Adrenal gland (tissue), 12 donors: ENCODE results near the gene NAA16. TPM values are rescaled to one million over a fixed set of nuclear protein-coding genes. Genes with fewer than 3 reads are reported as not detected.

Experiments
- DNase-seq, 7 donors: peaks; one replicate each; pipeline ENCODE4 v3.0.0-alpha.2; 2019 to 2020
- H3K27ac ChIP-seq, 5 donors: fragments of 200-600 bp; sonication (generic) in 4 of 5; 1 replicate in 3 of 5; 2 replicates in 2 of 5; pipeline versions ENCODE4 v1.5.1 to v1.8.0; 2016 to 2020; ENCODE audit warnings: mild to moderate bottlenecking in 1 of 5
- H3K27me3 ChIP-seq: fragments of 200-600 bp; 2 replicates; pipeline ENCODE4 v1.8.0; 2021
- H3K36me3 ChIP-seq, 2 donors: fragments of 200-600 bp; replicated peaks in 1 of 2; 1 replicate in 1 of 2; 2 replicates in 1 of 2; pipeline versions ENCODE4 v1.5.1 to v1.8.0; 2018 to 2022
- H3K4me1 ChIP-seq, 2 donors: fragments of 200-600 bp; replicated peaks in 1 of 2; 1 replicate in 1 of 2; 2 replicates in 1 of 2; pipeline versions ENCODE4 v1.5.1 to v1.8.0; 2018 to 2021
- H3K4me3 ChIP-seq, 4 donors: fragments of 200-600 bp; sonication (generic) in 3 of 4; one replicate each; pipeline ENCODE4 v1.5.1; 2016 to 2018
- H3K9me3 ChIP-seq, 3 donors: fragments of 200-600 bp; sonication (generic) in 1 of 3; replicated peaks in 1 of 3; 1 replicate in 2 of 3; 2 replicates in 1 of 3; pipeline versions ENCODE4 v1.5.1 to v1.8.0; 2016 to 2021
- CTCF ChIP-seq, 6 experiments: fragments of 450-650 bp in 4 of 6; fragments of 200-600 bp in 2 of 6; sonication (generic) in 1 of 6; IDR thresholded peaks; 1 replicate in 5 of 6; 2 replicates in 1 of 6; pipeline versions ENCODE4 v1.5.1 to v1.8.0; 2016 to 2021; ENCODE audit warnings: antibody characterized with exemption in 6 of 6, mild to moderate bottlenecking in 2 of 6, moderate library complexity in 1 of 6
- POLR2A ChIP-seq, 2 donors: fragments of 450-650 bp; IDR thresholded peaks; one replicate each; pipeline ENCODE4 v1.6.1; 2017; ENCODE audit warnings: antibody characterized with exemption in 2 of 2, mild to moderate bottlenecking in 2 of 2, moderate library complexity in 1 of 2
- WGBS, 4 donors: extraction: QIAGEN DNeasy Blood & Tissue Kit in 2 of 4; methylation state at CpG; one replicate each; pipeline versions ENCODE4 v1.1.5 to v1.1.7; 2013 to 2017; 5-methylcytosine and 5-hydroxymethylcytosine counted together
- intact Hi-C, 2 donors: fragments of 100-400 bp; cut with DNase I; formaldehyde crosslinking; loops; one replicate each; pipeline versions ENCODE4 v1.14.1 to v1.15.0; 2022 to 2023
- polyA plus RNA-seq, 3 donors: library from polyadenylated mRNA; stranded (reverse); fragments of 200-250 nt in 2 of 3; fragments of 350-450 nt in 1 of 3; fragmentation: Illumina TruSeq in 1 of 3; extraction: RNeasy Lipid Tissue Mini Kit (QIAGEN cat#74804) in 1 of 3; gene quantifications; one replicate each; pipeline ENCODE4 v1.2.3, GENCODE V29; 2013 to 2014
- total RNA-seq, 9 donors: library from RNA; depleted of rRNA in 4 of 9; stranded (reverse); fragments of >200 nt in 4 of 9; fragments of 120-200 nt in 1 of 9; fragmentation: NEBNext Ultra II Directional in 1 of 9; extraction: Animal tissue kit (Norgen Biotek cat#: 25700) in 1 of 9; gene quantifications; one replicate each; pipeline versions ENCODE4 v1.1.0 to v1.2.4, GENCODE V29; 2013 to 2023
- donor health status: healthy with polysubstance abuse.
- donor health status: Bipolar disorder and iron deficiency.
- donor health status: DM: yes; HTN: yes; CAD: no.
- donor health status: DM: no; HTN: no; CAD: no.
- donor health status: DM: no; HTN: no; CAD: no.
- donor health status: DM: yes; HTN: yes; CAD: no.

Gene NAA16
- total and polyA plus RNA-seq, 12 donors, result 3.2 to 26.2 (median 16.8) TPM

- WGBS, 4 donors, result 92 to 95% (median 93%) methylated on average over 5 of the region's 5 CpGs
- DNase-seq, result no peak
- Histone ChIP-seq H3K36me3 (no peaks in the 10 kb centered on the region), H3K4me3 (no peak overlapping the region), H3K27ac (no peak overlapping the region), H3K9me3 (no peaks in the 10 kb centered on the region), H3K27me3 (no peaks in the 10 kb centered on the region), H3K4me1 (peaks cover 3 to 41% of the 10 kb centered on the region in 2 donors)
- no peak for TF ChIP-seq POLR2A (IDR thresholded peaks at IDR 0.05)
- intact Hi-C loops, result no loop called here
These were observed 4.5 kb downstream of the NAA16 start for GRCh38 chr13:41315443-41316047.

GRCh38 chr13:41317243-41317642 lies 6.2 kb downstream of the NAA16 start:
- peaks cover 3 to 41% of the 10 kb centered on the region in 2 donors for H3K4me1 ChIP-seq
- H3K27ac ChIP-seq, result no peak overlapping the region
- no peaks in the 10 kb centered on the region for H3K9me3 ChIP-seq
- H3K4me3 ChIP-seq, result no peak overlapping the region
- DNase-seq, result no peak
- 87 to 96% (median 92%) methylated on average over 1 of the region's 1 CpG for WGBS, 4 donors
- H3K36me3 ChIP-seq, result peaks cover 0 to 3% of the 10 kb centered on the region in 2 donors
- intact Hi-C loops, result no loop called here
- H3K27me3 ChIP-seq, result no peaks in the 10 kb centered on the region
- TF ChIP-seq POLR2A (IDR thresholded peaks at IDR 0.05) (no peak), CTCF (IDR thresholded peaks at IDR 0.05) (no peak)

- intact Hi-C loops, result no loop called here
- H3K9me3 ChIP-seq, result no peaks in the 10 kb centered on the region
- no peak for TF ChIP-seq CTCF (IDR thresholded peaks at IDR 0.05)
- TF ChIP-seq POLR2A (IDR thresholded peaks at IDR 0.05), result no peak
- 58 to 62% (median 60%) methylated on average over 2 of the region's 2 CpGs for WGBS, 4 donors
- H3K4me3 ChIP-seq, result no peak overlapping the region
- H3K4me1 ChIP-seq, result peaks cover 7 to 12% of the 10 kb centered on the region in 2 donors
- DNase-seq, result no peak
- no peak overlapping the region for H3K27ac ChIP-seq
- peaks cover 0 to 2% of the 10 kb centered on the region in 2 donors for H3K36me3 ChIP-seq
- H3K27me3 ChIP-seq, result no peaks in the 10 kb centered on the region
These were observed 14.7 kb downstream of the NAA16 start for GRCh38 chr13:41325752-41326151.

GRCh38 chr13:41326661-41327060 lies 15.6 kb downstream of the NAA16 start:
- 86 to 94% (median 92%) methylated on average over 1 of the region's 1 CpG for WGBS, 4 donors
- Histone ChIP-seq H3K4me3 (no peak overlapping the region), H3K36me3 (no peaks in the 10 kb centered on the region), H3K4me1 (peaks cover 7 to 12% of the 10 kb centered on the region in 2 donors), H3K9me3 (no peaks in the 10 kb centered on the region), H3K27ac (no peak overlapping the region), H3K27me3 (no peaks in the 10 kb centered on the region)
- DNase-seq, result no peak
- intact Hi-C loops, result no loop called here
- no peak for TF ChIP-seq CTCF (IDR thresholded peaks at IDR 0.05)
- no peak for TF ChIP-seq POLR2A (IDR thresholded peaks at IDR 0.05)
